Measurements from ENCODE around the gene CACNA1B. TPM values are rescaled to one million over a fixed set of nuclear protein-coding genes. Genes with fewer than 3 reads are reported as not detected.

CACNA1B gene
- total and polyA plus RNA-seq, 2 of the 4 experiments (the other 2 are of a cell fraction) = 0.02 TPM; not detected in 1

- ChIA-PET CTCF (no interaction called here), POLR2A (ENCODE audit: unreplicated experiment) (no interaction called here)
- Histone ChIP-seq H3K9ac (ENCODE audit: low read depth, low read length) (no peak overlapping the region), H2BK15ac (ENCODE audit: low read depth, low read length) (no peak overlapping the region), H3K27me3 (ENCODE audit: control insufficient read depth, insufficient read depth, low read length) (no peaks in the 10 kb centered on the region), H3K14ac (replicated peaks; ENCODE audit: low read depth, low read length) (no peak overlapping the region), H2AK5ac (ENCODE audit: low read depth, low read length) (no peak overlapping the region), H2BK120ac (ENCODE audit: low read depth, low read length) (no peak overlapping the region), H2AK9ac (replicated peaks; ENCODE audit: low read depth, low read length, poor library complexity) (no peak overlapping the region), H4K20me1 (ENCODE audit: insufficient read depth, low read length) (no peaks in the 10 kb centered on the region), H3K23ac (ENCODE audit: low read depth, low read length) (no peak overlapping the region), H3K9me1 (ENCODE audit: insufficient read depth, low read length) (no peaks in the 10 kb centered on the region), H2BK20ac (ENCODE audit: low read depth, low read length) (no peak overlapping the region), H4K8ac (ENCODE audit: low read depth in 2 of 2, low read length in 2 of 2) (no peak overlapping the region), H3K36me3 (ENCODE audit: control insufficient read depth, insufficient read depth, low read length) (no peaks in the 10 kb centered on the region), H4K91ac (ENCODE audit: insufficient read depth, low read depth, low read length) (no peak overlapping the region), H3K4me1 (ENCODE audit: control insufficient read depth, insufficient read depth, low read length) (no peaks in the 10 kb centered on the region), H2BK5ac (ENCODE audit: low read depth, low read length, poor library complexity, severe bottlenecking) (no peak overlapping the region), H3K9me3 (ENCODE audit: control insufficient read depth, insufficient read depth, low read length) (peaks cover 70% of the 10 kb centered on the region), H3K56ac (ENCODE audit: extremely low read depth, insufficient read depth, low read length) (no peak overlapping the region), H3K79me1 (ENCODE audit: low read depth in 1 of 2, low read length in 2 of 2) (no peaks in the 10 kb centered on the region), H3K4ac (ENCODE audit: low read depth, low read length) (no peak overlapping the region), H3K18ac (ENCODE audit: low read depth, low read length) (no peak overlapping the region), H4K5ac (ENCODE audit: low read depth, low read length) (no peak overlapping the region), H3K4me2 (ENCODE audit: low read depth, low read length) (no peak overlapping the region), H3K4me3 (ENCODE audit: insufficient read depth, low read depth, low read length) (no peak overlapping the region), H3K27ac (ENCODE audit: insufficient read depth, low read length) (no peak overlapping the region), H2AFZ (replicated peaks; ENCODE audit: low read length, poor library complexity) (no peak overlapping the region)
- no peak for TF ChIP-seq NFE2L2 (IDR thresholded peaks at IDR 0.05; ENCODE audit: low read depth, low read length)
- dilution Hi-C loops (cut with HindIII; ENCODE audit: low sequenced_read_pairs, unreplicated experiment) = no loop called here
- in situ Hi-C loops (cut with MboI; ENCODE audit: low sequenced_read_pairs) = no loop called here
- no TSS peak for BruUV-seq (replicated peaks)
- WGBS, 2 experiments (ENCODE audit: extremely low coverage in 2 of 2, insufficient read length in 1 of 2) = 72% methylated on average over 11 of the region's 16 CpGs; no CpG with 5 or more reads in 1 of the 2 experiments
- intact Hi-C loops (cut with micrococcal nuclease) = no loop called here
- ATAC-seq (ENCODE audit: low read depth) (no peak), DNase-seq (no peak)
Measured at GRCh38 chr9:137971477-137972138, 94.0 kb downstream of the CACNA1B start.

Data from IMR-90 (cell line).